ENCODE measurements around the gene FAM13C.

DNA sequence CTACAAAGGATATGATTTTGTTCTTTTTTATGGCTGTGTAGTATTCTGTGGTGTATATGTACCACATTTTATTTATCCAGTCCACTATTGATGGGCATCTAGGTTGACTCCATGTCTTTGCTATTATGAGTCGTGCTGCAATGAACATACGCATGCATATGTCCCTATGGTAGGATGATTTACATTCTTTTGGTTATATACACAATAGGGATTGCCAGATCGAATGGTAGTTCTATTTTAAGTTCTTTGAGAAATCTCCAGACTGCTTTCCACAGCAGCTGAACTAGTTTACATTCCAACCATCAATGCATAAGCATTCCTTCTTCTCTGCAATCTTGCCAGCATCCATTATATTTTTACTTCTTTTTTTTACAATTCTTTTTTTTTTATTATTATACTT, 35.6 kb upstream of the FAM13C start:
- no peak for TF ChIP-seq YY1 (IDR thresholded peaks at IDR 0.05; ENCODE audit: insufficient read depth, insufficient read length)
- TF ChIP-seq ZNF274 (IDR thresholded peaks at IDR 0.05; ENCODE audit: low read depth, low read length), result no peak
